ENCODE measurements around the gene RPL29.

RPL29 gene

DNA sequence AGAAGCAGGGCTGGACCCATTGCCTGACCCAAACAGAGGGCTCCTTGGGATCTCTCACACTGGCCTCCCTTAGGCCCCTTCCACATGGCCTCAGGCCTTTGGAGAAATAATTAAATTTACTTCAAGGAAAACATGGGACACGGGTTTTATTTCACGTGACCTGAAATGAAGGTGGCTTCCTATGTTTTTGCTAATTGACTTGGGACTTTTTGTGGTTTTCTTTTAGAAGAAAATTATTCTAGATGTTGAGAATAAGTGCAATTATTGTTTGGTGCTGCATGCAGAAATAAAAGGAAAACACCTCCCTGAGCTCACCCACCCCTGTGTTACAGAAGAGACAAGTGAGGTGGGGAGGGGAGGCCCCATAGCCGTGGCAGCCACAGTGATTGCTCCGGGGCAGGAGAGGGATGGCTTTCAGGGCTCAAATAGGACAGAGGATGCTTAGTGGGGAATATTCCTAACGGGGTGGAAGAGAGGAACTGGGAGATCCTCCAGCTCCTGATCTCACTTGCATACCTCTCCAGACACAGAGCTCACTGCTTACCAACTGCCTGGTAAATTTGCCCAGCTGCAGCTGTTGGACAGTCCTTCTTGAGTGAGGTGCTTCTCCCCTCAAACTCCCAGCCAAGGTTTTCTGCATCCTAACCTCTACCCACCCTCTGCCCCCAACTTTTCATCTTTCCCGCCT, 29.2 kb upstream of the RPL29 start:
- DNase-seq: no peak

DNA sequence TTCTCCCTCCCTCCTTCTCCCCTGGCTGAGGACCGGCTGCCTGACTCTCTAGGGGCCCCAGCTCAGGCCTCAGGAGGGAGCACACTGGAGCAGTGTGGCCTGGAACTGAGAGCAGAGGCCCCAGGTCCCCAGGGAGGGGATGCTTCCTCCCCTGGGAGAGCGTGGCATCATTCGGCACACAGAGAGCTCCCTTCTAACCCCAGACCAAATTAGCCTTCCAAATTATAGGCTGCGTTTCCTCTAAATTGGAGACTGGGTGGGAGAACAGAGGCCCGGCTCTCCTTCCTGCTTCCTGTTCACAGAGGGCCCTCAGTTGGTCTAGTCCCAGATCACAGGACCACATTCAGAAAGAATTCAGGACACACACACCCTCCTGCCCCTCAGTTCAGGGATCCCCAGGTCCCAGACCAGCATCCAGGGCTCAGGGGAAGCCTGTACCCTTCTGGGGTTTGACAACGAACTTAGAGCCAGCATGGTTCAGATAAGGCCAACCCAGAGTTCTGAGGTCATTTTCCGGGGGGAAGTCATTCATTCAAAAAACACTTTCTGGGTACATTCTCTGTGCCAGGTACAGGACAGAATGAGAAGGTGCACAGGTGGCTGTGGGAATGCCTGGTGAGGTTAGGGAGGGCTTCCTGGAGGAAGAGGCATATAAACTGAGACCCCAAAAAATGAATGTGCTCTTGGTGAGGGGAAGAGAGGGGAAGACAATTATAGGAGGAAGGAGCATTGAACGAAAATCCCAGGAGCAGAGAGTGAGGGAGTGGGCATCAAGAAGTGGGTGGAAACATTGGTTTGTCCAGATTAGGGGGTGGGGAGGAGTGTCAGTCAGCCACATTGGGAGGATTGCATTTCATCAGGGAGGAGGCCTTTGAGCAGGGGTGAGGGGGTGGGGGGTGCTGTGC, 28.4 kb upstream of the RPL29 start:
- DNase-seq: no peak

DNA sequence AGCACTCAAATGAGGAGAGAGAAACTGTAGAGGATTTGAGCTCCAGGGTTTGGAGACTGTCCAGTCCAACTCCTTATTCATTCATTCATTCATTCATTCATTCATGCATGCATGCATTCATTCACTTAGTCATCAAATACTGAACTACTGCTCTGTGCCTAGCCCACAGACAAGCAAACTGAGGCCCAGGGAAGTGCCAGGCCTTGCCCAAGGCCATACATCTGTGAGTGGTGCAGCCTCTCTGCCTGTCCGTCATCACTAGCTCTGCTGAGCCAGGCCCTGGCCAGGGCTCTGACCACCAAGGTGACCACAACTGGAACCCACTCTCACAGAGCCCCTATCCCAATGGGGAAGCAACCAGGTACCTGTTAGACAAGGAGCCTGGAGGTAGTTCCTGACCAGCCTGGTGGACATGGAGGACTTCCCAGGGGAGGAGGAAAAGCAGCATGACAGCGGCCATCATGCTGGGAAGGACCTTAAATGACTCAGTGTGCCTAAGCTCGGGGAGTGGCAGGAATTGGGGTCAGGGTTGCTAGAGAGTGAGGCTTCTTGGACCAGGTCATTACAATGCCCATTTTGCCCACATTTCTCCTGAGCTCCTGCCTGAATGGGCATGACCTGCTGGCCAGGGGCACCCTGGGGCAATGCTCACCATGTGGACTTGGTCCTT, 27.5 kb upstream of the RPL29 start:
- no peak for DNase-seq

DNA sequence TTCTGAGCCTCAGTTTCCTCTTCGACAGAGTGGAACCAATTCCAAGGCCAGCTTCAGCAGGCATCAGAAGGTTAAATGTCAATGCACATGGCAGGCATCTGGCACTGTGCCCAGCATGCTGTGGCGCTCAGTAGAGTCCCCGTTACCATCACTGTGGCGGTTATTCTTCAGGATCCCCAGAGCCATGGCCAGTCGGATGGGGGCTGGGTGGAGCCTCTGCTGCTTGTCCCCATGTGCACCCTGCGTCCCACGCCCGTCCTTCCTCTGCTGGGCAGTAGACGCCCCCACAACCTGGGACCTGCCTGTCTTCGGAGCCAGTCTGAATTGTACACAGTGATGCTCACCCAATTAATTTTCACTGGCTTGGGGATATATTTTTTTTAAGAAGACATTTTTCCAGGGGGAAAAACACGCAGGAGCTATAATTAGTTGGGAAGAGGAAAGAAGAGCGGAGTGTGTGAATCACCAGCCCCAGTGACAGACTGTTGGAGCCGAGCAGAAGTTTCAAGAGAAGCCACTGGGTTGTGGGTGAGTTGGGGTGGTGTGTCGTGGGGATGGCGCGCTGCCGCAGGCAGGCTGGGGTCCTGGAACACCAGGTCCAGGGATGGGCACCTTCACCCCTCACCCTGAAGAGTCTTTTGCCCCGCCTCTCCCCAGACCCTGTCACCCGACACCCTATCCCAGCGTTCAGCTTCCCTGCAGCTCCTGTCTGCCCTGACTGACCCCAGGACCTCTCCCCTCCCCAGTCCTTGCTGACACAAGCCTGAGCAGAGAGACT, 26.8 kb upstream of the RPL29 start:
- DNase-seq: no peak

DNA sequence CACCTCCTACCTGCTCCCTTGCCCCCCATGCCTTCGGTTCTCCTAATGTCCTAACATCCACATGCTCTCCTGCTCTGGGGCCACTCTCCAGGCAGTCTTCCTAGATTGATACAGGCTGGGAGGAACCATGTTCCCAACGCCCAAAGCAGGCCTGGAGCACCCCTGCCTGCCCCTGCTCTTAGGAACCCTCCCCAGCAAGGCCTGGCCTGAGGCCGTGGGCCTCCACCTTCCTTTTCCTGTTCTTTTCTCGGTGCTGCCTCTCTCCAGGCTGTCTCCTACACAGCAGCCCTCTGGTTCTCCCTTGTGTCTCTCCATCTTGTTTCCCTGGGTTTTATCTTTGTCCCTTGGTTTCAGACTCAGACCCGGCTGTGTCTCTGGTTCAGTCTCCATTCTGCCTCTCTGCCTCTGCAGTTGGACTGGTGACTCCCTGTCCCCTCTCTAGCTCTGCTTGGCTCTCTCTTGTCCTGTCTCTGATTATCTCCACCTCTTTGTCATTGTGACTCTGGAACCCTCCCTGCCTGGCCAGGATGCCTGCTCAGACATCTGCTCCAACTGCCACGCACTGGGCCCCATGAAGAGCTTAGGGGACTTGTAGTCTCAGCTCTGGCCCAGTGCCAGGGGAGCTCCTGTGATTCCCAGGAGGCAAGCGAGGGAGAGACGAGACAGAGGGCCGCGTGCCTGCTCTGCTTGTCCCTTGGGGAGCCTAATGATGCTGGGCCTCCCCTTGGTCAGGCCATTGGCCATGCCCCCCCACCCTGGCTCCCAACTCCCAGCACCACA, 26.0 kb upstream of the RPL29 start:
- no peak for DNase-seq

DNA sequence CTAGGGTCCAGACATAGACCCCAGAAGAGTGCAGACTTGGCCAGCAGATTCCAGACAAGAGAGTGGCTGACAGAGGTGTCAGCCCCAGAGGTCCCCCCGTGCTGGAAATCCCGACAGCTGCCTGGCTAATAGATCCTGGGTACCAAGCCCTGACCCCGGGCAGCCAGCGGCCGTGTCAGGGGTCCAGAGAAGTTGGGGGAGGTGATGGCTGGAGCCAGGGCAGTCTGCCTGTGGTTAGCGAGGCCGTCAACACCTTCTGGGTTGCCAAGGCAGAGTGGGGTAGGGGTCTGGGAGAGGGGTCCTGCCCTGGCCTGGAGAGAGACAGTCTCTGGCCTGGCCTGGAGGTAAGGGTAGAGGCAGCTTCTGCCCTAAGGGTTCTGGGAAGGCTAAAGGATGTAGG, 25.1 kb upstream of the RPL29 start:
- DNase-seq: no peak

DNA sequence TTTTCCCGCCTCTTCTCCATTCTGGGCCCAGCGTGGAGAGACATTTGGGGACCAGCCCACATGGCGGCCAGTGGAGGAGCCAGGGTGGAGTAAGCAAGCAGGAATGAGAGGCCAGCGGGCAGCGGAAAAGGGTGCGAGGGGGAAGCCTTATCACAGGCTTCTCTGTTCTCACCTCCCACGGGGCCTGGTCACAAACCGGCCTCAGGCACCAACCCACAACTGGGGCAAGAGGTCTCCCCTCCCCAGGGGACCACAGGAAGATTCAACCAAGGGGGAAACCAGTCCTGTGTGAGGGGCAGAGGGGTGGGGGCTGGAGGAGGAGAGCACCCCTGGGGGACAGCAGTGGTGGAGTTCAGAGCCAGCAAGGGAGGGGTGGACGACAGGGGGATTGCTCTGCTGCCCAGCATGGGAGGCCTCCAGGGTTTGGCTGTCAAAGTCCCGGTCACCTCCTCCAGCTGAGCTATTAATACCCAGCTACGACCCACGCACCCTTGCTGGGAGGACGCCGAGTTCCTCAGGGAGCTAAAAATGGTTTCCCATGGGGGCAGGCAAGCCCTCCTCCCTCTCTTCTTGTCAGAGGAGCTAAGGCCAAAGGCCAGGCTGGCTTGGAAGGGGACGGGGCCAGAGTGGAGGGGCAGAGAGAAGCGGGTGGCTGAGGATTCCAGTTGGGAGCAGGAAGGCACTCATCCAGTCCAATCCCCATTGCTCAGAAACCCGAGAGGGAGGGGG, 23.8 kb upstream of the RPL29 start:
- DNase-seq: no peak

DNA sequence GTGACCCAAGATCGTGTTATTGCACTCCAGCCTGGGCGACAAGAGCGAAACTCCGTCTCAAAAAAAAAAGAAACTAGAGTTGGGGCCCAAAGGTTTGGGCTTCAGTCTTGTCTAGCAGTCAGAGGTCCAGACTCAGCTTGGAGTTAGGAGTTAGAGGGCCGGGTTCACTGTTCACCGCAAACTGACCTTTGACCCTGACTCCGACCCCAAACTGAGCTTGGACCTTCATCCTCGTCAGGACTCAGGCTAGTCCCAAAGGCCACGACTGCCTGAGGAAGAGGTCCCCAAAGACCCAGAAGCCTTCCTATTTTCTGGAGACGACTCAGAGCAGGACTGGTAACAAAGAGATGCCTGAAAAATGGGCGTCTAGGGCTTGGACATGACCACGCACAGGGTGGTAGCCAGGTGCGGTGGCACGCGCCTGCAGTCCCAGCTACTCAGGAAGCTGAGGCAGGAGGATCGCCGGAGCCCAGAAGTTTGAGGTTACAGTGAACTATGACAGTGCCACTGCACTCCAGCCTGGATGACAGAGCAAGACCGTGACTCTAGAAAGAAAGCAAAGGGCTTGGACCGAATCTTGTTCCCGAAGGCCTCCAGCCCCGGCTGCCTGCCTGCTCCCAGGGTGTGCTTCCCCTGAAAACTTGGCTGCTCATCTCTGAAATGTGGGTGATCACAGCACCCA, 22.8 kb upstream of the RPL29 start:
- DNase-seq: no peak

DNA sequence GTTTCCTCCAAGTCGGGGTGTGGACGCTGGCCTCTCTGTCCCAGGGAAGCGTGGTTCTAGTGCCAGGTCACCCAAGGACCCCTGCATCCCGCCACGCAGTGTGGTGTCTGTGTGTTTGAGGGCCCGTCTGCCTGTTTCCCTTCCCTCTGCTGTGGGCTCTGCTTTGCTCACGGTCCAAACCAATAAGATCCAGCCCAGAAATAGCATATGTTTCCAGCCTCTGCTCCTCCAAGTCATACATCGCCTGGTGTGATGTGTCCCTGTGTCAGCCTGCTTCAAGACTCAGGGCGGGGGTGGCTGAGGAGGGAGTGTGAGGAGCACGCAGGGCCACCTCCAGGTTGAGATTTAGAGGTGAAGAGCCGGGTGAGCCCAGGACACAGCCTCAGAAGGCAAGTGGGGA, 21.9 kb upstream of the RPL29 start:
- no peak for DNase-seq

DNA sequence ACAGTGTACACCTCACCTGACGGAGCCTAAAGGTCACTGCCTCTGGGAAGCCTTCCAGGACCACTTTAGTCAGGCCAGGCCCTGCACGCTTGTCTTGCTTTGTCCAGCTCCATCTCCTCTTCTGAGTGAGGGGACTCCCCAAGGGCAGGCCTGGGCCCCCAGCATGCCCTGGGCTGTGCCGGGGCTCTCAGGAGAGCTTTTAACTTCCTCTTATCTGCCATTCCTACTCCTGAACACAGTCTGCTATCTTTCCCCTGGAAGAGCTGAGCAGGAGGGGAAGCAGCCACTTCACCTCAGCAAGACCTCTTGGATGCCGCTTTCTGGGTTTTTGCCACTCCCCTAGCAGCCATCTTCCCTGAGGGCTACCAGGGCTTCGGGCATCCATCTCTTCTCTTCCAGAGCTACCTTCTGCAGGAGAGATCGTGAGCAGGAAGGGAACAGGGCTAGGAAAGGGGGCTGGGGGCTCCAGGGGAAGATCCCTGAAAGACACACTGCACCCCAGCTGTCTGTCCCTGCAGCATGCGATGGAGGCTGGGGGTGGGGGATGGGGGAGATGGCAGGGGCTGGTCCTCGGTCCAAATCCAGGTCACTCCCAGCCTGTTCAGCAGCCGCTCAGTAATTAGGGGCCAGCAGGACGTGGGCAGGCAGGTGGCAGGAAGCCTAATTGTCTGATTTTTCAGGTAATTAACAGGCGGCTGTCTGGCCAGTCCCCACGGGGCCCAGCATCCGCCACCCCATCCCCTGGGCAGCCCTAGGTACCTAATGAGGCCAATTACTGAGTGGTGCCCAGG, 19.9 kb upstream of the RPL29 start:
- DNase-seq: no peak

DNA sequence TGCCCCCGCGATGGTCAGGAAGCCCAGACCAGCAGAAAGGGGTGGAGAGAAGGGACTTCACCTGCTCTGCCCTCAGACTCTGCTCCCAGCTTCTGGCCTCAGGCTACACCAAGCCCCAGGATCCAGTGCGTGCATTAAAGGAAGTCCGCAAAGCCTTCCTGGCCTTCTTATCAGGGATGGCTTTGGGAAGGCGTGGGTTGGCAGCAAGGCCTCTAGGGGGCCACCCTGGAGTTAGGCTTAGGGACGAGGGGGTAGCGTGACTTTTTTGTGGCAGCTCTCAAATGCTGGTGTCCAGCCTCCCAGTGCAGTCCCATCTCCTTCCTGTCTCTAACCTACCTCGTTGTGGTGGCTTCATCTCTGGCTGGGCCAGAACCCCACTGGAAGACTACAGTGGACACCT, 18.9 kb upstream of the RPL29 start:
- DNase-seq: no peak

DNA sequence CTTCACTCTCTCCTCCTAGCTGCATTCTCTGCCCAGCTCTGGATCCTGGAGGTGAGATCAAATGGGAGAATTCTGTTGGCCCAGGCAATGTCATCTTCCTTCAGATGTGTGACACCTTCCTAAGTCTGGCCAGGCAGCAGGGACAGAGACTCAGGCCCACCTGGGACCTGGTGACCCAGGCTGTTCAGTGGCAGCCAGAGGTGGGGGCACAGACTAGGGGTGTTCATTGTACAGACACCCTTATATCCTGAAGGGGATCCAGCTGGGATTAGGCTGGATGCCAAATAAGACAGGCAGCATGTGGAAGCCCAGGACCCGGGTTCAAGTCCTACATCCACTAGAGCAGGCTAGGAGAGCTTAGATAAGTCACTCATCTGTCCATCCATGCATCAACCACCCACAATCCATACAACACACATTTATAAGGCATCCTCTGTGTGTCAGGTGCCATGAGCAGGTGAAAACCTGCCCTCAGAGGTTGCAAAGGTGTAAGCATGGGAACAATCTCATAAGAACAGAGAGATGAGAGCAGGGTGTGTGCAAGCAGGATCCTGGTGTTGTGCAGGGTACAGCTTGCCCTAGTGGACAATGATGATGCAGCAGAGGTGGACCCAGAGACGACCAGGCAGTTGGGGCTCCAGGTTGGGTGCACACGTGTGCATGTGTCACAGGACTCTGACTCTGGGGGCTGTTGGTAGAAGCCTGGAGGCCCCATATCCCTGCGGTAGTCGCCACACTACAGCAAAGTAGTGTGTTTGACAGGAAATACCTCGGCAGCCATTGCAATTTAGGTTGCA, 18.3 kb upstream of the RPL29 start:
- no peak for DNase-seq

DNA sequence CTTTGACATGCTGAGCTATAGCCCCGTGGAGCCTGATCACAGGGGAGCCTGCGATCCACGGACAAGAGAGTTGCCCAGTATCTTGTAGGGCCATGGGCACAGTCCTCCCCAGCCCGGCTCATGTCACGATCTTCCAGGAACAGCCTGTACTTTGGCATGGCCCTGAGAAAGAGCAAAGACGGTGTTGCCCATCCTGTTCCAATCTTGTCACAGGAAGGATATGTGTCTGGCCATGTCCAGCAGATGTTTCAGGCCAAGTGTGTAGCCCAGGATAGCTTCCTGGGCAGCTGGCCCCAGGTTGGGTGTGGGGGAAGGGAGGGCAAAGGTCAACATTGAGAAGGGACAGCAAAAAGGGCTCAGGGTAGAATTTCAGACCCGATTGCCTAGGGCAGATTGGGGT, 17.0 kb upstream of the RPL29 start:
- no peak for DNase-seq

DNA sequence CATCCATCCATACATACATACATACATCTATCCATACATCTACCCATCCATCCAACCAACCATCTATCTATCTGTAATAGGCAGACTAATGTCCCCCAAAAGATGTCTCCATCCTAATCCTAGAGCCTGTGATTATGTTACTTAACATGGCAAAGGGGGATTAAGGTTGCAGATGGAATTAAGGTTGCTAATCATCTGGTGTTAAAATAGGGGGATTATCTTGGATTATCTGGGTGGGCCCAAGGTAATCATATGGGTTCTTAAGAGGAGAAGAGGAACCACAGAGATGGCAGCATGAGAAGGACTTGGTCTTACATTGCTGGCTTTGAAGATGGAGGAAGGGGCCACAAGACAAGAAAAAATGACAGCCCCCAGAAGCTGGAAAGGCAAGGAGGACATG, 14.7 kb upstream of the RPL29 start:
- no peak for DNase-seq

DNA sequence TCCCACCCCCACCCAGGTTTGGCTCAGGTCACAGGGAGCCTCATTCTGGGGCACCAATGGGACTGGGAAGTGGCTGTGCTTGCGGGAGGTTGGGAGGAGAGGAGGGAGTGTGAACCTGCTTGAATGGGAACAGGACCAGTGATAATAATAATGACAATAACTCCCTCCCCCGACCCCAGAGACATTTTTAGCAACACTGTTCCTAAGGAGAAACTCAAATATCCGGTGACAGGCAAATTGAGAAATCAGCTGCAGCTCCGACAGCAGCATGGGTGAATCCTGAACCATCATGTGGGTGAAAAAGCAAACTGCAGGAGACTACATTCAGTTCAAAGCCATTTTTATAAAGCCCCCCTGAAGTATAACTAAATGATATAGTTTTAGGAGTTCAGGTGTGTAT, 11.6 kb upstream of the RPL29 start:
- DNase-seq: no peak

DNA sequence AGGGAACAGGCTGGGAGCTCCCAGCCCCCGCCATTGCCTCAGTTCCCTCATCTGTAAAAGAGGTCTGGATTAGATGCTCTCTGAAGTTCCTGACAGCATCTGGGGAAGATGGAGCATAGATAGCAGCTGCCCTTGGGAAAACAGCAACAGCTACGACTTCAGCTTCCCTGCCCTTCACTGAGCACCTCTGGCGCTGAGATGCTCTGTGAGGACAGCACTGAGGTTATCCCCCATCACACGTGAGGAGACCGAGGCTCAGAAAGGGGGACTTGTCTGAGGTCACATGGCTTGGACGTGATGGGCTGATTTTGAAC, 11.1 kb upstream of the RPL29 start:
- no peak for DNase-seq

DNA sequence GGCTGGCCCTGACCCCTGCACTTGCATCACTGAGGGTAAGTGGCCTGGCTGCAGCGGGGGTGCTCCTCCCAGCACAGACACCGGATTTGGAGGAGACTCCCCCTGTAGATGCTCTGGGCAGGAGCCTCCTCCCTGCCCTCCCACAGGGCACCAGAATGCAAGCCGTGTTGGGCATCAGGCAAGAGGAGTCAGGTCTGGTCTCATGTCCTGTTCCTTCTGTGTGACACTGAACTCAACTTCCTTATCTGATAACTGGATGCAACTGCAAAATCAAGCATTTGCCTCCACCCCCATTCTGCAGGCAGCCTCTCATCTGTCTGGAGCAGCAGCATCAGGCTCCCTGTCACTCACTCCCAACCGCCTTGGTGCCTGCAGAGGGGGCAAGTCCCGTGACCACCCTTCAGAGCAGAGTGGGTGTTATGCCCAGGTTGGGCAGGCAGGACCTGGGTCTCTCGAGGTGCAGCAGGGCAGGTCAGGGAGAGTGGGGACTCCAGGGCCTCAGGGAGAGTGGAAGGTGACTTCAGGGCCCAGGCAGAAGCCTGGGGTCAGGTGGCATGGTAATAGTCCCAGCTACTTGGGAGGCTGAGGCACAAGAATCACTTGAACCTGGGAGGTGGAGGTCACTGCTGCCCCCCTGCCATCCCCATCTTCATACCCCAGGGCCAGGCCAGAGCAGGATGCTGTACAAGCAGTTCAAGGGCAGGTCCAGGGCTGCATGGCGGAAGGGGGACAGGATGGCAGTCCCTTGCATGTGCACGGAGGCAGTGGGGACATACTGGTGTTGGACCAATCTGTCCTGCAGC, 10.5 kb upstream of the RPL29 start:
- no peak for DNase-seq

DNA sequence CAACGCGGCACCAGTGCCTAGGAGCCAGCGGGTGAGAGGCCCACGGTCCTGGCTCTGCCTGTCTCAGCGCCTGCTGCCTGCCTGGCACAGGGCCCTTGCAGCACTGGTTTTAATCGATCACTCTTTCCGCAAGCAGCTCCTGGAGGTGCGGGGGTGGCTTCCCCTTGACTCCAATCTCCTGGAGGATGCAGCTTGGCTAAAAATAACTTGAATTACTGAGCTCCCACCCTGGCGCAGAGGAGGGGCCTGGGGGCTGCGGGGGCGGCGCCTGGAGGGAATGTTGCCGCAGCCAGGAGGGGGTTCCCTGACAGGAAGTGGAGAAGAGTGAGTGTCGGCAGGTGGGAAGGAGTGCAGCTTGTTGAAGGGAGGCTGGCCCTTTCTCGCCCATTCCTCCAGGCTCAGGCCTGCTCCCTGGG, 9.9 kb upstream of the RPL29 start:
- no peak for DNase-seq
